Stimulated activated CD8-positive, alpha-beta memory T cell treated with anti-CD3 and anti-CD28 coated beads, Interleukin-7, amount 100 ng/mL, for 4 hours (primary cell): ENCODE measurements around the gene TAF7L.

Source experiments
- DNase-seq, 2 donors: peaks; one replicate each; pipeline ENCODE4 v3.0.0-alpha.2; 2020; ENCODE audit warnings: low read depth in 2 of 2

TAF7L gene

GRCh38 chrX:101220662-101221260 is 70.4 kb downstream of the TAF7L start:
- no peak for DNase-seq

DNA sequence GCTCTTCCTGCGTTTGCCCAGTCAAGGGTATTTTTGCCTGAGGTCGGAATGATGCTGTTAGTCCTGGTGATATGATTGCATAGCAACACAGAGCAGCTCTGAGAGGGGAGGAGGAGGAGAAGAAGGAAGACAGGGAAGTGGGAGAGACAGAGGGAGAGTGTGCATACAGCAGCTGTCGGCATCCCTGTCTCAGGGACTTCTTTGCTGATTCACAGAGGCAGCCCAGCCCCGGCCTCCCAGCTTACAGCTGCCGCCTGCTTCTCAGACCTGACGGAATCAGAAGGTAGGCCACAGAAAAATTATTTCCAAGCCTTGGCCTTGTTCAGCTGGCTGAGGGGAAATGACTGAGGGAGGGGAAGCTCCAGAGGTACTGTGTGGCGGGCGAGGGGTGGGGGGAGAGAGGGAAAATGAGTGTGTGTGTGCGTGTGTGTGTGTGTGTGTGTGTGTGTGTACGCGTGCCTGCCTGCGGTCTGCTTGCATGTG is 71.2 kb downstream of the TAF7L start:
- DNase-seq: peak in 1 of 2 donors; percentile 0

GRCh38 chrX:101219116-101219863 is 71.8 kb downstream of the TAF7L start, which contains the start of gene DRP2:
Gene DRP2, plus strand, starts transcription at chrX:101219786. Its CDS starts 11,862 bp downstream, at chrX:101231648.
- DNase-seq: no peak
